ENCODE data around the gene ORC5.
A peak's percentile ranks its signal among the peaks of the same experiment; 100 is the strongest.
"Not testable (repeated sequence)": the region's sequence is repeated elsewhere in the genome, so short reads cannot be mapped to it uniquely, and the experiment has no call there.

ORC5 gene

DNA sequence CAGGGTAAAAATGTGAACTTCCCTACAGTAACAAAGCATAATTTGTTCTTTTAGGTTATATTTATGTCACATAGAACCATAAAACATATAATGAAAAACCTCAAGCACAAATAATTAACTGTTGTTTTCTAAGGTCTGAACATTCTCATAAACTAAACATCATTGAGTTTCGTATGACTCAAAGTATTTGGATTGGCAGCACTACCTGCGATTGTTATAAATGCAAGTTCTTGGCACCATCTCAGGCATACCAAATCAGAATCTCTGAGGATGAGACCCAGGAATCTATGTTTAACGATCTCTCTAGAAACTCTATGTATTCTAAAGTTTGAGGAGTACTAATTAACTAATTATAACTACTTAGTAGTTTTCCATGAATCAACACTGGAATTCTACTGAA is 22.5 kb downstream of the ORC5 start:
- no peak overlapping the region for H3K27ac ChIP-seq
- TF ChIP-seq, protein P1, sequence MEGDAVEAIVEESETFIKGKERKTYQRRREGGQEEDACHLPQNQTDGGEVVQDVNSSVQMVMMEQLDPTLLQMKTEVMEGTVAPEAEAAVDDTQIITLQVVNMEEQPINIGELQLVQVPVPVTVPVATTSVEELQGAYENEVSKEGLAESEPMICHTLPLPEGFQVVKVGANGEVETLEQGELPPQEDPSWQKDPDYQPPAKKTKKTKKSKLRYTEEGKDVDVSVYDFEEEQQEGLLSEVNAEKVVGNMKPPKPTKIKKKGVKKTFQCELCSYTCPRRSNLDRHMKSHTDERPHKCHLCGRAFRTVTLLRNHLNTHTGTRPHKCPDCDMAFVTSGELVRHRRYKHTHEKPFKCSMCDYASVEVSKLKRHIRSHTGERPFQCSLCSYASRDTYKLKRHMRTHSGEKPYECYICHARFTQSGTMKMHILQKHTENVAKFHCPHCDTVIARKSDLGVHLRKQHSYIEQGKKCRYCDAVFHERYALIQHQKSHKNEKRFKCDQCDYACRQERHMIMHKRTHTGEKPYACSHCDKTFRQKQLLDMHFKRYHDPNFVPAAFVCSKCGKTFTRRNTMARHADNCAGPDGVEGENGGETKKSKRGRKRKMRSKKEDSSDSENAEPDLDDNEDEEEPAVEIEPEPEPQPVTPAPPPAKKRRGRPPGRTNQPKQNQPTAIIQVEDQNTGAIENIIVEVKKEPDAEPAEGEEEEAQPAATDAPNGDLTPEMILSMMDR (conservative IDR thresholded peaks at IDR 0.05): no peak
- TF ChIP-seq ZFX (IDR thresholded peaks at IDR 0.05): no peak

DNA sequence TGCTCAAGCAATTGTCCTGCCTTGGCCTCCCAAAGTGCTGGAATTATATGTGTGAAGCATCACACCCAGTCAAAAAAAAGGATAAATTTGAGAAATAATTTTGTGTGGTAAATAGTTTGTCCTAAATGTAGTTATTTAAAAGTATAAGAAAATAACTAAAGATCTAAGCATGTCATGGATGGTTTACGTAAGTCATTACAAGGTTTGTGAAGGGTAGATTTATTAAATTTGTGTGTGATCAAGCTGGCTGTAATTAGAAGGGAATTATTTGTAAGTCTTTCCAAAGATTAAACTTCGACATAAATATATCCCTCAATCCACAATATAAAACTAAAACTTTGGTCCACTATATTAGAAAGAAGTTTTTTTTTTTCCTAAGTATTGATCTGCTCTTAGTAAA is 28.6 kb downstream of the ORC5 start:
- TF ChIP-seq, protein P1 (conservative IDR thresholded peaks at IDR 0.05): no peak
- no peak for TF ChIP-seq ZFX (IDR thresholded peaks at IDR 0.05)
- no peak overlapping the region for H3K27ac ChIP-seq

DNA sequence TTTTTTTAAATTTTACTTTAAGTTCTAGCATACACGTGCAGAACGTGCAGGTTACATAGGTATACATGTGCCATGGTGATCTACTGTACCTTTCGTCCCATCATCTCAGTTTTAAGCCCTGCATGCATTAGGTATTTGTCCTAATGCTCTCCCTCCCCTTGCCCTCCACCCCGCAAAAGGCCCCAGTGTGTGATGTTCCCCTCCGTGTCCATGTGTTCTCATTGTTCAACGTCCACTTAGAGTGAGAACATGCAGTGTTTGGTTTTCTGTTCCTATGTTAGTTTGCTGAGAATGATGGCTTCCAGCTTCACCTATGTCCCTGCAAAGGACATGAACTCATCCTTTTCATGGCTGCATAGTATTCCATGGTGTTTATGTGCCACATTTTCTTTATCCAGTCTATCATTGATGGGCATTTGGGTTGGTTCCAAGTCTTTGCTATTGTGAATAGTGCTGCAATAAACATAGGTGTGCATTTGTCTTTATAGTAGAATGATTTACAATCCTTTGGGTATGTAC is 30.2 kb downstream of the ORC5 start:
- not testable (repeated sequence) for H3K27ac ChIP-seq

DNA sequence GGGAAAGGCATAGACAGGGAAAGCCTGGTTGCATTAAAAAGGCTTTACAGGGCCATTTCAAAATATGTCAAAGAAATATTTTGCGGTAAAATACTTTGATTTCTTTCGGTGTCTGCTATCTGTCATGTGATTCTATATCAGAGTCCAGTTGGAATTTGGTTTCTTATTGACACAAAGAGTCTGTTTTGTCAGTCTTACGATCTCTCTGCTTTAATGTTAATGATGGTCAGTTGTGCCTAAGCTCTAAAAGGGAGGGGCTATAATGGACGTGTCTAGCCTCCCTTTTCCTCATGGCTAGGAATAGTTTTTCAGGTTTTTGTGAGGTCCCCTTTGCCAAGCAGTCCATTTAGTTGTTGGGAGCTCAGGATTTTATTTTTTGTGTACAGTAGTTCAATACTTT is 31.5 kb downstream of the ORC5 start:
- TF ChIP-seq, protein P1 (conservative IDR thresholded peaks at IDR 0.05): no peak
- no peak for TF ChIP-seq ZFX (IDR thresholded peaks at IDR 0.05)

DNA sequence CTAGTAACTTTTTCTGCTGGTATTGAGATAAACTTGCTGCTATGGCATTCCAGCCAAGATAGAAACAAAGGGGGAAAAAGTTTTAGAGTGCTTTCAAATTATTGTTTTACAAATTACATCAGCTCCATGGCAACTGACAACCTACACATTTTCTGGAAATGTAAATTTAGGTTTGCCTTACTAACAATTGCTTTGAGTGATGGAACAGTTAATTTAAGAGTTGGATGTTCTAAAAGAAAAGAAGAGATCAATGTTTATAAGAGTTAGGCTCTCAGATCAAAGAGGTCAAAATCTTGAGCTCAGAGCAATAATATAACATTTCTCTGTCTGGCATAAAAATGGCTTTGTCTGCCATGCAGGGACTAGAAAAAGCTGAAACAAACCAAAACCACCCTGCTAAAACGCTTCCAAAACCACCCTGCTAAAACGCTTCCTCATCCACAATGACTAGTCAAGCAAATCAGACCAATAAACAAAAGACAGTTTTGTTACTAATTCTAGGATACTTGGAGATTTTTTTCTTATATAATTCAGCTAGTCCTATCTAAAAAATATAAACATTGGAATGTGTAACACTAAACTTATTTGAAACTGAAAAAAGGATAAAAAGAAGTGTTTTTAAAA is 32.3 kb downstream of the ORC5 start:
- no peak overlapping the region for H3K27ac ChIP-seq
- TF ChIP-seq, protein P1 (conservative IDR thresholded peaks at IDR 0.05): no peak
- TF ChIP-seq ZFX (IDR thresholded peaks at IDR 0.05): no peak

More for the DNA sequence above, 31.5 kb downstream of the ORC5 start:
- H3K27ac ChIP-seq: no peak overlapping the region

DNA sequence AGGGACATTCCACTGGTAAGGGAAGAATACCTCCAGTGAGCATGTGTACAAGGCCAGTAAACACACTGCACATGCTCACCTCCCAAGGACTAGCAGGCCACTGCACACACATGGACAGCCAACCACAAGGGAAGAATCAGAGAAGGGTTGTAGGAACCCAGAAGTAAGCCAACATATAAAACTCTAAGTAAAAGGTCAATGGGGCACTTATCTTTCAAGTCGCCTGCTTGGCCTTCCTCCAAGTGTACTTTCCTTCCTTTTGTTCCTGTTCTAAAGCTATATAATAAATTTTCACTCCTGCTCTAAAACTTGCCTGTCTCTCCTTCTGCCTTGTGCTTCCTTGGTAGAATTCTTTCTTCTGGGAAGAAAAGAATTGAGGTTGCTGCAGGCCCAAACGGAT is 33.0 kb downstream of the ORC5 start:
- TF ChIP-seq ZFX (IDR thresholded peaks at IDR 0.05): no peak
- TF ChIP-seq, protein P1 (conservative IDR thresholded peaks at IDR 0.05): no peak
- H3K27ac ChIP-seq: peak overlapping the region; percentile 75

DNA sequence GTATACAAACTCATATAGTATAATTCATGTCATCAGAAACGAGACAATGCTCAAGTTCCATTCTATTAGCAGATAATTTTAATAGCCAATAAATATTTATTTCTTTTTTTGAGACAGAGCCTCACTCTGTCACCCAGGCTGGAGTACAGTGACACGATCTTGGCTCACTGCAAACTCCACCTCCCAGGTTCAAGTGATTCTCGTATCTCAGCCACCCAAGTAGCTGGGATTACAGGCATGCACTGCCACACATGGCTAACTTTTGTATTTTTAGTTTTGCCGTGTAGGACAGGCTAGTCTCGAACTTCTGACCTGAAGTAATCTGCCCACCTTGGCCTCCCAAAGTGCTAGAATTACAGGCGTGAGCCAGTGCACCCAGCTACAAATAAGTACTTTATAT is 45.7 kb downstream of the ORC5 start:
- H3K27ac ChIP-seq: no peak overlapping the region
- no peak for TF ChIP-seq ZFX (IDR thresholded peaks at IDR 0.05)
- TF ChIP-seq, protein P1 (conservative IDR thresholded peaks at IDR 0.05): no peak

DNA sequence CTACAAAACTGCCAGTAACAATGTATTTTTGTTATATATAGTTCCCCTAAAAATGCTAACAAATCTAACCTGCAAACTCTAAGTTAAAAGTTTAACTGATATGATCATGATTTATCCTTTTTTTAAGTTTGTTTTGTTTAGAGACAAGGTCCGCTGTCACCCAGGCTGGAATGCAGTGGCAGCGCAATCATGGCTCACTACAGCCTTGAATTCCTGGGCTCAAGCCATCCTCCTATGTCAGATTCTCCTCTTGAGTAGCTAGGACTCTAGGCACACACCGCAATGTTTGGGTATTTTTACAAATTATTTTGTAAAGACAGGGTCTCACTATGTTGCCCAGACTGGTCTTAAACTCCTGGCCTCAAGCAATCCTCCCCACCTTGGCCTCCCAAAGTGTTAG is 46.6 kb downstream of the ORC5 start:
- no peak overlapping the region for H3K27ac ChIP-seq
- TF ChIP-seq ZFX (IDR thresholded peaks at IDR 0.05): no peak
- TF ChIP-seq, protein P1 (conservative IDR thresholded peaks at IDR 0.05): no peak
